ENCODE data around the gene SYCP1. TPM values are rescaled to one million over a fixed set of nuclear protein-coding genes. Genes with fewer than 3 reads are reported as not detected.

The SYCP1 gene
- total RNA-seq, 1 experiment from 2014 or later: not detected

GRCh38 chr1:114861384-114861783, 6.7 kb downstream of the SYCP1 start:
- no peak overlapping the region for H3K27ac Mint-ChIP-seq (ENCODE audit: low read depth, unreplicated experiment)
- intact Hi-C loops (cut with micrococcal nuclease): no loop called here
- no peaks in the 10 kb centered on the region for H3K36me3 Mint-ChIP-seq (ENCODE audit: insufficient read depth, unreplicated experiment)
- ChIA-PET CTCF (interaction anchor here (1.1 kb wide), 1 partner anchor 12 kb away, joined by 4 read pairs; no protein-coding TSS in a partner anchor), POLR2A (no interaction called here)
- H3K9me3 Mint-ChIP-seq (ENCODE audit: unreplicated experiment): no peaks in the 10 kb centered on the region
- no peak for TF ChIP-seq CTCF (IDR thresholded peaks at IDR 0.05; ENCODE audit: unreplicated experiment)
- DNase-seq (ENCODE audit: unreplicated experiment): no peak
- H3K27me3 Mint-ChIP-seq (ENCODE audit: insufficient read depth, unreplicated experiment): peaks cover 50% of the 10 kb centered on the region
- no peak overlapping the region for H3K4me3 Mint-ChIP-seq (ENCODE audit: unreplicated experiment)
- no peaks in the 10 kb centered on the region for H3K4me1 Mint-ChIP-seq (ENCODE audit: insufficient read depth, unreplicated experiment)
- BruUV-seq (replicated peaks): no TSS peak

GRCh38 chr1:114892194-114892918, 37.7 kb downstream of the SYCP1 start:
- intact Hi-C loops (cut with micrococcal nuclease): no loop called here
- CTCF ChIA-PET: no interaction called here

GRCh38 chr1:114896795-114897194, 42.1 kb downstream of the SYCP1 start:
- Mint-ChIP-seq H3K4me1 (ENCODE audit: insufficient read depth, unreplicated experiment) (no peaks in the 10 kb centered on the region), H3K27me3 (ENCODE audit: insufficient read depth, unreplicated experiment) (peaks cover 97% of the 10 kb centered on the region), H3K36me3 (ENCODE audit: insufficient read depth, unreplicated experiment) (no peaks in the 10 kb centered on the region), H3K27ac (ENCODE audit: low read depth, unreplicated experiment) (no peak overlapping the region), H3K4me3 (ENCODE audit: unreplicated experiment) (no peak overlapping the region), H3K9me3 (ENCODE audit: unreplicated experiment) (no peaks in the 10 kb centered on the region)
- BruUV-seq (replicated peaks): no TSS peak
- no peak for DNase-seq (ENCODE audit: unreplicated experiment)
- POLR2A ChIA-PET: interaction anchor here (0.6 kb wide), 1 partner anchor 474 kb away, joined by 3 read pairs; no protein-coding TSS in a partner anchor
- intact Hi-C loops (cut with micrococcal nuclease): no loop called here
- CTCF ChIA-PET: no interaction called here
- no peak for TF ChIP-seq CTCF (IDR thresholded peaks at IDR 0.05; ENCODE audit: unreplicated experiment)

More at GRCh38 chr1:114892194-114892918, 37.7 kb downstream of the SYCP1 start:
- Mint-ChIP-seq H3K27ac (ENCODE audit: low read depth, unreplicated experiment) (no peak overlapping the region), H3K9me3 (ENCODE audit: unreplicated experiment) (no peaks in the 10 kb centered on the region), H3K4me1 (ENCODE audit: insufficient read depth, unreplicated experiment) (no peaks in the 10 kb centered on the region), H3K36me3 (ENCODE audit: insufficient read depth, unreplicated experiment) (no peaks in the 10 kb centered on the region), H3K27me3 (ENCODE audit: insufficient read depth, unreplicated experiment) (peaks cover 86% of the 10 kb centered on the region), H3K4me3 (ENCODE audit: unreplicated experiment) (no peak overlapping the region)
- POLR2A ChIA-PET: no interaction called here
- TF ChIP-seq CTCF (IDR thresholded peaks at IDR 0.05; ENCODE audit: unreplicated experiment): no peak
- no TSS peak for BruUV-seq (replicated peaks)
- DNase-seq (ENCODE audit: unreplicated experiment): no peak

GRCh38 chr1:114901814-114902213, 47.2 kb downstream of the SYCP1 start:
- no peaks in the 10 kb centered on the region for H3K36me3 Mint-ChIP-seq (ENCODE audit: insufficient read depth, unreplicated experiment)
- no peak overlapping the region for H3K4me3 Mint-ChIP-seq (ENCODE audit: unreplicated experiment)
- H3K9me3 Mint-ChIP-seq (ENCODE audit: unreplicated experiment): peaks cover 7% of the 10 kb centered on the region
- H3K4me1 Mint-ChIP-seq (ENCODE audit: insufficient read depth, unreplicated experiment): no peaks in the 10 kb centered on the region
- ChIA-PET POLR2A (interaction anchor here (1.3 kb wide), 1 partner anchor 11 kb away, joined by 7 read pairs; no protein-coding TSS in a partner anchor), CTCF (interaction anchor here (0.7 kb wide), 1 partner anchor 25 kb away, joined by 3 read pairs; no protein-coding TSS in a partner anchor)
- no peak for TF ChIP-seq CTCF (IDR thresholded peaks at IDR 0.05; ENCODE audit: unreplicated experiment)
- DNase-seq (ENCODE audit: unreplicated experiment): no peak
- no peak overlapping the region for H3K27ac Mint-ChIP-seq (ENCODE audit: low read depth, unreplicated experiment)
- peaks cover 93% of the 10 kb centered on the region for H3K27me3 Mint-ChIP-seq (ENCODE audit: insufficient read depth, unreplicated experiment)
- intact Hi-C loops (cut with micrococcal nuclease): no loop called here
- no TSS peak for BruUV-seq (replicated peaks)
